GM23338 (cell line): Measurements from ENCODE around the gene DNAI2. TPM values are rescaled to one million over a fixed set of nuclear protein-coding genes. Genes with fewer than 3 reads are reported as not detected.

Source experiments
- CREB1 ChIP-seq: fragments of 250-450 bp; sonication (Bioruptor Pico); IDR thresholded peaks from 2 replicates; pipeline ENCODE4 v1.5.0; 2020; ENCODE audit warnings: low read depth, mild to moderate bottlenecking, moderate library complexity
- CTCF ChIP-seq, 2 experiments: fragments of 200-600 bp in 1 of 2; sonication (generic) in 1 of 2; conservative IDR thresholded peaks; 2 replicates each; pipeline versions ENCODE4 v1.5.1 to v1.6.1; 2016 to 2017; ENCODE audit warnings: antibody characterized with exemption in 2 of 2, low read depth in 2 of 2, mild to moderate bottlenecking in 2 of 2, moderate library complexity in 1 of 2
- ETS1 ChIP-seq: IDR thresholded peaks from 2 replicates; pipeline ENCODE4 v1.6.1; 2016; ENCODE audit warnings: antibody characterized with exemption
- POLR2AphosphoS5 ChIP-seq: IDR thresholded peaks from 2 replicates; pipeline ENCODE4 v1.6.1; 2016; ENCODE audit warnings: antibody characterized with exemption, low read depth
- REST ChIP-seq: IDR thresholded peaks from one replicate; pipeline ENCODE4 v1.6.1; 2018; ENCODE audit warnings: antibody characterized with exemption; ENCODE audit not compliant: unreplicated experiment
- STAT1 ChIP-seq: IDR thresholded peaks from one replicate; pipeline ENCODE4 v1.6.1; 2016; ENCODE audit warnings: antibody characterized with exemption; ENCODE audit not compliant: unreplicated experiment
- ZNF462 ChIP-seq: fragments of 250-450 bp; sonication (Bioruptor Pico); IDR thresholded peaks from 2 replicates; pipeline ENCODE4 v1.5.0; 2020; ENCODE audit warnings: mild to moderate bottlenecking, moderate library complexity
- polyA plus RNA-seq: library from polyadenylated mRNA; unstranded; fragments of >200 nt; fragmentation: Nextera tagmentation; extraction: Ambion mirVana; gene quantifications from 2 replicates; pipeline ENCODE4 v1.2.1, GENCODE V29; 2016
- total RNA-seq: library from RNA; depleted of rRNA; stranded (reverse); fragments of >200 nt; shearing (Covaris generic); gene quantifications from 2 replicates; pipeline ENCODE4 v1.2.3, GENCODE V29; 2014

Gene DNAI2
- total and polyA plus RNA-seq, 2 experiments from 2014 or later, result 0.21 TPM; not detected in 1

- no peak for TF ChIP-seq ZNF462 (CRISPR knock-in tag)
- TF ChIP-seq REST, result no peak
- no peak for TF ChIP-seq ETS1
- no peak for TF ChIP-seq STAT1
- no peak for TF ChIP-seq CTCF (conservative IDR thresholded peaks at IDR 0.05; ENCODE audit: low read depth in 2 of 2)
- no peak for TF ChIP-seq POLR2AphosphoS5
- no peak for TF ChIP-seq CREB1 (CRISPR knock-in tag)
Observed at GRCh38 chr17:74243013-74243755, 30.9 kb upstream of the DNAI2 start (continued).
